HG02938 (cell line): ENCODE data around the gene SGIP1.
A peak's percentile ranks its signal among the peaks of the same experiment; 100 is the strongest.

Experiments
- ATAC-seq: cut with Tn5 transposase; IDR thresholded peaks from one replicate; pipeline ENCODE4 v1.9.1; 2021; ENCODE audit warnings: mild to moderate bottlenecking, moderate library complexity; ENCODE audit not compliant: unreplicated experiment

The SGIP1 gene

GRCh38 chr1:66533804-66534740 lies at the start of gene SGIP1:
SGIP1 (plus strand) TSS chr1:66534153; CDS start chr1:66534359, 206 bp downstream.
- no peak for ATAC-seq

DNA sequence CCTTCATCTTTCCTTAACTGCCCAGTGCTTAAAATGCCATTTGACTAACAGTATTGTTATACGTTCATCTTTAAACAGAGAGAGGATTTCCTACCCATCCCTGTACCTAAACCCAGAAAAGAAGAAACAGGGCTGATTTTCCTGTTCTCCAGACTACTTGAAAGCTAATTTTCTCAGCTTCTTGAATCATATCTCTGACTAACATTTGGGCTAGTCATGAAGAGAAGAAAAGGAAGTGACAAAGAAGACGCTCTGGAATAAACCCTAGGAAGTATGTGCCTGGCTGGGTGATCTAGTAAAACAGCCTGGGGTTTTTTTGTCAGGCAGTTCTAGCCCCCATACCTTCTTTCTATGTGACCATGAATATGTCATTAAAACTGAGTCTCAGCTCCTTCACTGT lies 44.8 kb upstream of the SGIP1 start:
- ATAC-seq = no peak

GRCh38 chr1:66489972-66490601 lies 43.9 kb upstream of the SGIP1 start:
- ATAC-seq = no peak

- ATAC-seq = no peak
These were observed 43.1 kb upstream of the SGIP1 start for GRCh38 chr1:66490816-66491215.

DNA sequence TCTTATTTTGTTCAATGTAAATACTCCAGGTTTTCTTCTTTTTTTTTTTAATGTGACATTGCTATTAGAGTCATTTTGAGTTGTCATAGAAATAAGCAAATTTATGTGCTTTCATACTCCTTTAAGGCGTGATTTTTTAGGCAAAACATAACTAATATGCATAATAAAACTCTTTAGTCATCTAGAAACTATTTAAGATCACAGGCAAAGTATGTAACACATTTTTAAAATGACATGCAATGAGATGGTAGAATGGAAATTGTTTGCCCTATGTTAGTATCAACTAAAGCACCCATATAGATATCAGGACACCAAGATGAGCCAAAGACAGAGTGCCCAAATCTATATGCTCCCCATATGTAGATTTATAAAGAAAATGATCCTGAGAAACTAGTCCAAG lies 41.5 kb upstream of the SGIP1 start:
- no peak for ATAC-seq

DNA sequence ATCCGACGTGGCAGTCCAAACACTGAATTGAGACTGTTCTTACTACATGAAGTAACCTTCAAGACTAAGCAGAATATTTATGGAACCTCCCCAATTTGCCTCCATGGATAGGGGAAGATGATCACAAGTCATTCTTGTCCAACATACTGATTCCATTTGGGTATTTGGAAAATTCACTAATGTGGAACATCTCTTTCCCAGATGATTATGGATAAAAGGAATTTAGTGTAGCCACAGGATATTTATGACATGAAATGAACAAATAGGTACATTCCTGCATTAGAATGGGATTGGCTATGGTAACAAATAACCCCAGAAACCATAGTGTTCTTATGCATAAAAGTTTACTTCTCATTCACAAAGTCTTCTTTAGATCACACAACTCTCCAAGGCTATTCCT lies 40.2 kb upstream of the SGIP1 start:
- ATAC-seq = no peak

GRCh38 chr1:66494482-66494881 lies 39.5 kb upstream of the SGIP1 start:
- ATAC-seq = no peak

DNA sequence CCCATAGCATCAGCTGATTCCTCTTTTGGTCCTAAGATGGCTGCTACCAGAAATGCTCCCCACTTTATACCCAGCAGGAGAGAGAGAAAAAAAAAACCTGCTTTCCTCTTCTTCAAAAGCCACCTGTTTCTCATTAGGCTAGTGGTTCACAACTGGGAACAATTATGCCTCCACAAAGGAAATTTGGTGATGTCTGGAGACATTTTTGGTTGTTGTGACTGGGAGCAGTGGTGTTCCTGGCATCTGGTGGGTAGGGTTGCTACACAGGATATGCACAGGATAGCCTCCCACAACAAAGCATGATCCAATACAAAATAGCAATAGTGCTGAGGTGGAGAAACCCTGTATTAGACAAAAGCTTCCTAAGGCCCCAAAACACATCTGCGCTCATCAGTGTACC lies 38.5 kb upstream of the SGIP1 start:
- ATAC-seq = no peak

GRCh38 chr1:66497910-66498309 lies 36.0 kb upstream of the SGIP1 start:
- no peak for ATAC-seq

DNA sequence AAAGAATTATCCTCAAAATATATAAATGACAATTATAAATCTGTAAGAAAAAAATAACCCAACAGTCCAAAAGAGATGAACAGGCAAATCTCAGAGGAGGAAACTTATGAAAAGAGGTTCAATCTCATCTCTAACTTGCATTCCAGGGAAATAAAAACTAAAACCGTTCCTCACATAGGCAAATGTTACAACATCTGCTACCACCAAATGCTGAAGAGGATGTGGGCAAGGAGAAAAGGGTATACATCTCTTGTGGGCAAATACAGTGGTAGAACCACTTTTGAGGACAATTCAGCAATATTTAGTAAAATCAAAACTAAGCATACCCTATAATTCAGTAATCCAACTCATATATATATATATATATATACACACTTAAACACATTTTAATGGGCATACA lies 33.7 kb upstream of the SGIP1 start:
- ATAC-seq = no peak

DNA sequence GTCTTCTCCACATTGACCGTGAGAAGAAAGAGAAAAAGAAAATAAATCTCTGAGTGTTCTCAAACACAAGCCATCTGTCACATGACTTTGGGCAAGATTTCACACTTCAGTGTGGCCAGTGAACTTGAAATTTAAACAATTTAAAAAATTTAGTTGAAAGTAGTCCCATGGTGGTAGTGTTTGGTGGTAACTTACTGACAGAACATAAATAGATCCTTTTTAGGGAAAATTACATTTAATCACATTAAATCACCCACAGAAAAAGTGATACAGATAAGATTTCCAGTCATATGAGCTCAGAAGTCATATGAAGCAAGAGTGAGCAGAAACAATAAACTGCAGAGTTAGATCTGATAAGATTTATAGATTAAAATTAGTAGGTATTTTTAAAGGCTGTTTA lies 31.9 kb upstream of the SGIP1 start:
- ATAC-seq = no peak

- peak; percentile 91 for ATAC-seq
These were observed 30.0 kb upstream of the SGIP1 start for GRCh38 chr1:66503841-66504470.

DNA sequence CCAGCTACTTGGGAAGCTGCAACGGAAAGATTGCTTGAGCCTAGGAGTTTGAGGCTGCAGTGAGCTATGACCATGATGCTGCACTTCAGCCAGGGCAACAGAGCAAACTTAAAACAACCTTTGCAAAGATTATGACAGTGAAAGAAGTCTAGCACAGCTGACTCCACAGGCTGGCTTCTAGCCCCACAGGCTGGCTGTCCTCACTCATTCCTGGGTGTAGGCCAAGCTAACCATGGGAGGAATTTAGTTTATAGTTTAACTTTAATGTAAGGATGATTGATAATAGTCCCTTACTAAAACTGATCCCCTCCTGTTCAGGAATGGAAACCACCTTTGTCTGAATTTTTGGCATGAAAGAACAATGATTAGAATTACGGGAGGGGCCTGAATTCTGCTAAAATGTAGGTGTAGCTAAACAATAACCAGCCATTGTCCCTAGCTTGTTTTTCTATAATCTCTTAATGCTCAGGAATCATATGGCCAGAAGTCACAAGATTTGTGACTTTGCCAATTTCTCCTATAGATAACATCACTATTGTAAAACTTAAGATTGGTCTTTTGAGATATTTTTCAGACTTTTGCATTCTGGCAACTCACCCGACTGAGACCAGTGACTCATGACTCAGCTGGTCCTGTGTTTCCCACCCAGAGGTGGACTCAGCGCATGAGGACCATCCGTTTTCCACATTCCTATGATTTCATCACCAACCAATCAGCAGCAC lies 28.1 kb upstream of the SGIP1 start:
- no peak for ATAC-seq

DNA sequence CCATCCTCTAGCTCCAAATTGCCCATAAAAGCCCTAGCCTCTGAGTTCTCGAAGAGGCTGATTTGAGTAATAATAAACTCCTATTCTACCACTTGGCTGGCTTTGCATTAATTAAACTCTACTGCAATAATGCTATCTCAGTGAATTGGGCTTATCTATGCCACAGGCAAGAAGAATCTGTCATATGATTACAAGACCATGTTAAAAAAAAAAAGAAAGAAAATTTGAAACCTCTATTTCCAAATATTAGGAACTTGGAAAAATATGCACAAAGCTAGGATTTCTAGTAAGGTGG lies 27.6 kb upstream of the SGIP1 start:
- ATAC-seq = no peak

DNA sequence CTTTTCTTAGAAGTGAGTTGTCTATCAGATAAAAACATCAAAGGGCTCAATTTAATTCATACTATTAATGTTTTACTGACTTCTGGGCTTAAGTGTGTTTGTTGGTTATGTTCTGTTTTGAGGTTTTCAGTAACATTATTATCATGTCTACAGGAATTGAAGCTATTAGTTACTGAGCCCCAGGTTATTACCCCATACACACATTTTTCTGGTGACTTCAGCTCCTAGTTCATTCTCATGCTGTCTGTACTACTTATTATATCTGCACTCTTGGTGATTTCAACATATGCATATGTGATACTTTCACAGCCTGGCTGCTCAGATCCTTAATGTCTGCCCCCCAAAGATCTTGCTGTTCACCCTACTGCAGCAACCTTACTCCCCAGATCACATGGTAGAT lies 27.0 kb upstream of the SGIP1 start:
- no peak for ATAC-seq

- ATAC-seq = no peak
These were observed 23.5 kb upstream of the SGIP1 start for GRCh38 chr1:66510407-66510806.

DNA sequence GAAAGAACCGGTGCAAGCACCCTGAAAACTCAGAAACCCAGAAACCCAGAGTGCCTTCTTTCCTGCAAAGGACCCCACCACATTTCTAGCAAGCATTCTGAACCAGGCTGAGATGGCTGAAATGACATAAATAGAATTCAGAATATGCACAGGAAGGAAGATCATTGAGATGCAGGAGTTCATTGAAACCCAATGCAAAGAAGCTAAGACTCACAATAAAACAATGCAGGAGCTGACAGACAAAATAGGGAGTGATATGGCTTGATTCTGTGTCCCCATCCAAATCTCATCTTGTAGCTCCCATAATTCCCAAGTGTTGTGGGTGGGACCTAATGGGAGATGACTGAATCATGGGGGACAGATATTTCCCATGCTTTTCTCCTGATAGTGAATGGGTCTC lies 22.8 kb upstream of the SGIP1 start:
- no peak for ATAC-seq

DNA sequence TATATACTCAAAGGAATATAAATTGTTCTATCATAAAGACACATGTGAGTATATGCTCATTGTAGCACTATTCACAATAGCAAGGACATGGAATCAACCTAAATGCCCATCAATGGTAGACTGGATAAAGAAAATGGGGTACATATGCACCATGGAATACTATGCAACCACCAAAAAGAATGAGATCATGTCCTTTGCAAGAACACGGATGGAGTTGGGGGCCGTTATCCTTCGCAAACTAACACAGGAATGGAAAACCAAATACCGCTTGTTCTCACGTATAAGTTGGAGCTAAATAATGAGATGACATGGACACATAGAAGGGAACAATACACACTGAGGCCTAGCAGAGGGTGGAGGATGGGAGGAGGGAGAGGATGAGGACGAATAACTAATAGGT lies 16.0 kb upstream of the SGIP1 start:
- ATAC-seq = no peak

- no peak for ATAC-seq
These were observed 15.3 kb upstream of the SGIP1 start for GRCh38 chr1:66518654-66519053.

GRCh38 chr1:66519992-66520391 lies 14.0 kb upstream of the SGIP1 start:
- ATAC-seq = no peak

DNA sequence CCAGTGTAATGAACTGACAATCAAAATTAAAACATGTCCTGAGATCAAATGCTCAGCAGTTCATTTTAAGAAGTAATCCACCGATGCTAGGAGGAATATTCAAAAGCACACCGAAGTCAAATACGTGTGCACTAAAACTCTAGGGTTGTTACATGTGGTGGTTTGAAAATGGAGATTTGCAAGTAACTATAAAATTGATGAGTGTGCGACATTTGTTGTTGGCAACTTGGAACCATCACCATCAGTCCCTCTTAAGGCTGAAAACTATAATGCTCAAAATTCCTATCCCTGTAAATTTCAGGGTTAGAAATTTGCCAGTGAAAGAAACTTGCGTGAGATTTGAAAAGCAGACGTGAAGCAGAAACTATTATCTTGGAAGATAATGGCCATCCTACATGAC lies 13.3 kb upstream of the SGIP1 start:
- ATAC-seq = no peak
